ENCODE measurements around the gene ICAM2. TPM values are rescaled to one million over a fixed set of nuclear protein-coding genes. Genes with fewer than 3 reads are reported as not detected.

Gene ICAM2
- total RNA-seq, 2 donors from 2014 or later: 14.1 to 20.7 TPM

- DNase-seq (ENCODE audit: low spot score) (peak; percentile 51), ATAC-seq (no peak)
- no peak overlapping the region for H3K4me3 Mint-ChIP-seq
- peaks cover 19 to 20% of the 10 kb centered on the region in 2 donors for H3K4me1 Mint-ChIP-seq (ENCODE audit: low read depth in 2 of 2)
- H3K27me3 Mint-ChIP-seq: no peaks in the 10 kb centered on the region
- no peaks in the 10 kb centered on the region for H3K36me3 Mint-ChIP-seq
- no peak overlapping the region for H3K27ac Mint-ChIP-seq
- H3K9me3 Mint-ChIP-seq: no peaks in the 10 kb centered on the region
These were observed 16.8 kb downstream of the ICAM2 start for GRCh38 chr17:64003526-64004121.

- DNase-seq (ENCODE audit: low spot score) (no peak), ATAC-seq (no peak)
- no peak overlapping the region for H3K27ac Mint-ChIP-seq
- no peaks in the 10 kb centered on the region for H3K9me3 Mint-ChIP-seq
- peaks cover 20% of the 10 kb centered on the region in 2 donors for H3K4me1 Mint-ChIP-seq (ENCODE audit: low read depth in 2 of 2)
- H3K36me3 Mint-ChIP-seq: no peaks in the 10 kb centered on the region
- H3K4me3 Mint-ChIP-seq: no peak overlapping the region
- no peaks in the 10 kb centered on the region for H3K27me3 Mint-ChIP-seq
These were observed 17.5 kb downstream of the ICAM2 start for GRCh38 chr17:64002658-64003525.

GRCh38 chr17:64001763-64002529 lies 18.5 kb downstream of the ICAM2 start:
- H3K9me3 Mint-ChIP-seq: no peaks in the 10 kb centered on the region
- DNase-seq (ENCODE audit: low spot score) (no peak), ATAC-seq (no peak)
- no peak overlapping the region for H3K4me3 Mint-ChIP-seq
- no peak overlapping the region for H3K27ac Mint-ChIP-seq
- H3K36me3 Mint-ChIP-seq: no peaks in the 10 kb centered on the region
- no peaks in the 10 kb centered on the region for H3K27me3 Mint-ChIP-seq
- H3K4me1 Mint-ChIP-seq (ENCODE audit: low read depth in 2 of 2): peaks cover 23 to 25% of the 10 kb centered on the region in 2 donors

GRCh38 chr17:64001091-64001579 lies 19.3 kb downstream of the ICAM2 start:
- no peaks in the 10 kb centered on the region for H3K36me3 Mint-ChIP-seq
- peaks cover 23 to 31% of the 10 kb centered on the region in 2 donors for H3K4me1 Mint-ChIP-seq (ENCODE audit: low read depth in 2 of 2)
- DNase-seq (ENCODE audit: low spot score) (no peak), ATAC-seq (no peak)
- H3K27ac Mint-ChIP-seq: no peak overlapping the region
- H3K9me3 Mint-ChIP-seq: no peaks in the 10 kb centered on the region
- H3K27me3 Mint-ChIP-seq: no peaks in the 10 kb centered on the region
- H3K4me3 Mint-ChIP-seq: no peak overlapping the region

GRCh38 chr17:63999680-64000531 lies 20.5 kb downstream of the ICAM2 start:
- Mint-ChIP-seq H3K36me3 (no peaks in the 10 kb centered on the region), H3K4me1 (ENCODE audit: low read depth in 2 of 2) (peaks cover 29 to 32% of the 10 kb centered on the region in 2 donors), H3K27ac (peak overlapping the region in 1 of 2 donors; percentile 37), H3K4me3 (peak overlapping the region; percentile 82), H3K27me3 (no peaks in the 10 kb centered on the region), H3K9me3 (no peaks in the 10 kb centered on the region)
- DNase-seq (ENCODE audit: low spot score) (no peak), ATAC-seq (no peak)

- Mint-ChIP-seq H3K4me3 (peak overlapping the region; percentile 82), H3K27ac (peak overlapping the region in 1 of 2 donors; percentile 37), H3K9me3 (no peaks in the 10 kb centered on the region), H3K36me3 (no peaks in the 10 kb centered on the region), H3K27me3 (no peaks in the 10 kb centered on the region), H3K4me1 (ENCODE audit: low read depth in 2 of 2) (peaks cover 35 to 36% of the 10 kb centered on the region in 2 donors)
- no peak for ATAC-seq
- DNase-seq (ENCODE audit: low spot score): peak; percentile 58
These were observed 21.4 kb downstream of the ICAM2 start for GRCh38 chr17:63998721-63999679.

GRCh38 chr17:63998050-63998720 lies 22.2 kb downstream of the ICAM2 start, which contains the start of gene PRR29:
Gene PRR29, plus strand, starts transcription at chr17:63998351. Its CDS starts 14 bp downstream, at chr17:63998365.
- H3K4me3 Mint-ChIP-seq: peak within 1 kb of the TSS; percentile 82
- peak; percentile 84 for DNase-seq (ENCODE audit: low spot score)
- H3K9me3 Mint-ChIP-seq: no peaks in the 10 kb centered on the region
- peak; percentile 88 for ATAC-seq
- peaks cover 40 to 41% of the 10 kb centered on the region in 2 donors for H3K4me1 Mint-ChIP-seq (ENCODE audit: low read depth in 2 of 2)
- H3K27ac Mint-ChIP-seq: peak within 1 kb of the TSS; percentile 37 to 60
- no peaks in the 10 kb centered on the region for H3K27me3 Mint-ChIP-seq
- no peaks in the 10 kb centered on the region for H3K36me3 Mint-ChIP-seq

- Mint-ChIP-seq H3K27me3 (no peaks in the 10 kb centered on the region), H3K4me3 (peak overlapping the region; percentile 82), H3K36me3 (no peaks in the 10 kb centered on the region), H3K9me3 (no peaks in the 10 kb centered on the region), H3K27ac (peak overlapping the region in 1 of 2 donors; percentile 60), H3K4me1 (ENCODE audit: low read depth in 2 of 2) (peaks cover 44 to 45% of the 10 kb centered on the region in 2 donors)
- ATAC-seq: no peak
- no peak for DNase-seq (ENCODE audit: low spot score)
These were observed 22.9 kb downstream of the ICAM2 start for GRCh38 chr17:63997341-63998048.

GRCh38 chr17:63996430-63997182 lies 23.8 kb downstream of the ICAM2 start:
- DNase-seq (ENCODE audit: low spot score) (peak; percentile 44), ATAC-seq (no peak)
- Mint-ChIP-seq H3K4me1 (ENCODE audit: low read depth in 2 of 2) (peaks cover 53 to 54% of the 10 kb centered on the region in 2 donors), H3K27ac (peak overlapping the region in 1 of 2 donors; percentile 7), H3K4me3 (no peak overlapping the region), H3K9me3 (no peaks in the 10 kb centered on the region), H3K36me3 (no peaks in the 10 kb centered on the region), H3K27me3 (no peaks in the 10 kb centered on the region)

GRCh38 chr17:63995626-63996025 lies 24.8 kb downstream of the ICAM2 start:
- peak overlapping the region in 1 of 2 donors; percentile 4 for H3K27ac Mint-ChIP-seq
- peak; percentile 20 for DNase-seq (ENCODE audit: low spot score)
- peak overlapping the region; percentile 1 for H3K4me3 Mint-ChIP-seq
- H3K4me1 Mint-ChIP-seq (ENCODE audit: low read depth in 2 of 2): peaks cover 63% of the 10 kb centered on the region in 2 donors
- H3K27me3 Mint-ChIP-seq: no peaks in the 10 kb centered on the region
- no peaks in the 10 kb centered on the region for H3K9me3 Mint-ChIP-seq
- no peaks in the 10 kb centered on the region for H3K36me3 Mint-ChIP-seq
- ATAC-seq: no peak

All from natural killer cell treated with Interleukin-12 subunit alpha and Interleukin-12 subunit beta and Interleukin-15 and Interleukin-18, amount 100 ng/mL, for 72 hours (primary cell).